ENCODE results near the gene SSR1.
A peak's percentile ranks its signal among the peaks of the same experiment; 100 is the strongest.

The SSR1 gene

DNA sequence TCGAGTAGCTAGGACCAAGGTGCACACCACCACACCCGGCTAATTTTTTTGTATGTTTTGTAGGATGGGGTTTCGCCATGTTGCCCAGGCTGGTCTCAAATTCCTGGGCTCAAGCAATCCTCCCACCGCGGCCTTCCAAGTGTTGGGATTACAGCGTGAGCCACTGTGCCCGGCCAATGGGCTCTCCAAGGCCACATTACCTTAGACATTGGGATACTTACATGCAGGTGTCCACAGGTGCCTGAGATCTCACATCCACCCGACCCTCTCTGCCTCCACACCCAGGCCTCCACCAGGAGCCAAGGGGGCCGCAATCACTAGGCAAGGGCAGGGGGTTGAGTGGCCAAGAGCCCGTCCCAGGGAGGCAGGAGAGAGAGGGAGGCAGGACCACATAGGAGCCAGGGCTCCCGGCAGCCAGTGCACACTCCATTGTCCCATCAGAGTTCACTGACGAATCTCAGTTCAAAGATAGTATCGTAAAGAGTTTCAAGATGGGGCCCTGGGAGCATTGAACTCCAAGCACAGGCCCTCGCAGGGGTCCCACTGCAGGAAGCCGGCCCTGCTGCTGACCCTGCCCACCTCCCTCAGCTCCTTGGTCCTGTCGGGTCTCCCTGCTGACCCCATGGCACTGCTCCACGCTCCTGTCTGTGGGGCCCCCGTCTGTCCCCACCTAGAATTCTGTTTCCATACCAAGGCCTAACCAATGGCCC is 55.3 kb downstream of the SSR1 start:
- DNase-seq (ENCODE audit: low spot score), result no peak

GRCh38 chr6:7256785-7257184 is 56.2 kb downstream of the SSR1 start:
- no peak for DNase-seq (ENCODE audit: low spot score)

GRCh38 chr6:7255918-7256317 is 57.1 kb downstream of the SSR1 start:
- no peak for DNase-seq (ENCODE audit: low spot score)

GRCh38 chr6:7254980-7255835 is 57.8 kb downstream of the SSR1 start:
- DNase-seq (ENCODE audit: low spot score), result no peak

- DNase-seq (ENCODE audit: low spot score), result no peak
Measured at GRCh38 chr6:7252390-7252789, 60.6 kb downstream of the SSR1 start.

- DNase-seq (ENCODE audit: low spot score), result no peak
Measured at GRCh38 chr6:7251646-7252260, 61.2 kb downstream of the SSR1 start.

- no peak for DNase-seq (ENCODE audit: low spot score)
Measured at GRCh38 chr6:7250812-7251211, 62.2 kb downstream of the SSR1 start.

- no peak for DNase-seq (ENCODE audit: low spot score)
Measured at GRCh38 chr6:7249946-7250643, 62.9 kb downstream of the SSR1 start.

DNA sequence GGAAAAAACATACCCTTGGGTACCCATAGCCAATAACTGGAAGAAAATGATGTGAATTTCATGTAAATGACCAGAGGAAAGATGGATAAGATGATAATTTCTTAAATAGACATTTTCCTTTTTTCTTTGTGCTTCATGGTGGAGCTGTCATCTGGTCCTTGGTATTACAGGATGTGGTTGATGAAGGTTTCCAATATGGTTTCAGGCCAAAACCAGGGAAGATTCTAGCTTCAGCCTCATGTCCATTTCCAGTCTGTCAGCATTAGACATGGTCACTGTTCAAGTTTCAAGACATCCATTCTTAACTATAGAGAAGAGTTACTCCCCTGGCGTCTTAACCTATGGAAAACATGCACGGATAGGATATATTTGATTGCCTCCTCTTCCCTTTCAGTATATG is 63.6 kb downstream of the SSR1 start:
- DNase-seq (ENCODE audit: low spot score), result no peak

DNA sequence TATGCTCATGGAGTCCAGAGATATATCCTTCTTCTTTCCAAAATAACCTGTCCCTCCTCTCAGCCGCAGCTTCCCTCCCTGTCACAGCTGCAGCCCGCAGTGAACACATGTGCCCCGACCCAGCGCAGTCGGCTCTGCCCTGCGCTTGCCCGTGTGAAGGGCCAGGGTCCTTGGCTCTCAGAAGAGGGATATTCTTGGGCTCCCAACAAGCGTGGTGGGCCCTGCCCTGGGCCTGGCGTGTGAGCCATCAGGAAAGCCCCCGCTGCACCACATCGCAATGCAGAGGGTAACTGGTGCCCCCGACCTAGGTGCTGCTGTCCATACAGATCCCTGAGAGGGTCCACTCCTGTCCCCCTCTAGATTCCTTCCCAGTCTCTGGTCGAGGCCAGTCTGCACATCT is 65.2 kb downstream of the SSR1 start:
- no peak for DNase-seq (ENCODE audit: low spot score)

DNA sequence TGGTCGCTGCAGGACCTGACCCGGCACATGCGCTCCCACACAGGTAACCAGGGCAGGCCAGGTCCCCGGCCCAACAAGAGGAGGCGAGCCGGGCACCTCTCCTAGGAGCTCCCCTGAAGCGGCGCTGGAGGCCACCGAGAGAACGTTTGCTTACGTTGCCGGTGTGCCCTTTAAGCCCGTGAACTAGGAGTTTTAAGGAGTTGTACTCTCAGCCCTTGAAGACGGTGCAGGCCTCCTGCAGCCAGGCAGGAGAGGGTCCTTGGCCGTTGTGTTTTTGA is 65.9 kb downstream of the SSR1 start:
- no peak for DNase-seq (ENCODE audit: low spot score)

DNA sequence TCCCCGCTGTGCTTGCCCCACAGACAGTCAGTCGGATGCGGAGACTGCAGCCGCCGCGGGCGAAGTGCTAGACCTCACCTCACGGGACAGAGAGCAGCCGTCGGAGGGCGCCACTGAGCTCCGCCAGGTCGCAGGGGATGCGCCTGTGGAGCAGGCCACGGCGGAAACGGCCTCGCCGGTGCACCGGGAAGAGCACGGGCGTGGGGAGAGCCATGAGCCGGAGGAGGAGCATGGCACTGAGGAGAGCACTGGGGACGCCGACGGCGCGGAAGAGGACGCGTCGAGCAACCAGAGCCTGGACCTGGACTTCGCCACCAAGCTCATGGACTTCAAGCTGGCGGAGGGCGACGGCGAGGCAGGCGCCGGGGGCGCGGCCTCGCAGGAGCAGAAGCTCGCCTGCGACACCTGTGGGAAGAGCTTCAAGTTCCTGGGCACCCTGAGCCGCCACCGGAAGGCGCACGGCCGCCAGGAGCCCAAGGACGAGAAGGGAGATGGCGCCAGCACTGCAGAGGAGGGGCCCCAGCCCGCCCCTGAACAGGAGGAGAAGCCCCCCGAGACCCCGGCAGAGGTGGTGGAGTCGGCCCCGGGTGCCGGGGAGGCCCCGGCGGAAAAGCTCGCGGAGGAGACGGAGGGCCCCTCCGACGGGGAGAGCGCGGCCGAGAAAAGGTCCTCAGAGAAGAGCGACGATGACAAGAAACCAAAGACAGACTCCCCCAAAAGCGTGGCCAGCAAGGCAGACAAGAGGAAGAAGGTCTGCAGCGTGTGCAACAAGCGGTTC is 66.4 kb downstream of the SSR1 start:
- peak; percentile 45 for DNase-seq (ENCODE audit: low spot score)

DNA sequence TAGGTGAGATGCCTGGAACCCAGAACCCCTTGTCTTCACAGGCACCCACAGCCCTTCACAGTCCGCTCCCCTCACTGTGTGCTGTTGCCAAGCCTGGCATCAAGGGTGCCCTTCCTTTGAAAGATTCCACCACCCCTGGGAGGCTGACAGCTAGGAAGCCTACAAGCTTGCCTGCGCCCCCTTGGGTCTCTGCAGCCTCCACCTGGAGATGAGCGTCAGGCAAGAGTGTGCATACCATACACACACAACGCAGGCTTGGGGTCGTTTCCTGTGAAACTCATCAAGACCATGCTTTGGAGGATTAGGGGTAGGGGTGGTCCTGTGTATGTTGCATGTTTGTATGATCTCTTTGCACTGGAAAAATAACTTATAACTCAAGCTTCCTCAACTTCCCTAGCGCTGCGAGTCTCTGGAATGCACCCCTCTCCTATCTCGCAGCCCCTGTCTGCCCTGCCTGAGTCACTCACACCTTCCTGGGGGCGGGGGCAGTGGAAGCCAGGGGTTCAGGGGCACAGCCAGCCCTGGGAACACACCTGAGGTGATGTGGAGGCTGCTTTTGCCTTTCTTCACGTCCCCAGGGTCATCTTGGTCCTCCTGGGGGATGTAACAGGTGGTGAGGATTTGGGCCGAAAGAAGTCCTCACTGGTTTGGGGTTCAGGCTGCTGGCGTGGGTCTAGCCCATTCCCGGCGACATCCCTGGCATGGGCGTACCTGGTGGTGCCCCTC is 67.2 kb downstream of the SSR1 start:
- no peak for DNase-seq (ENCODE audit: low spot score)

- DNase-seq (ENCODE audit: low spot score), result peak; percentile 79
Measured at GRCh38 chr6:7243179-7243981, 69.6 kb downstream of the SSR1 start.

- no peak for DNase-seq (ENCODE audit: low spot score)
Measured at GRCh38 chr6:7242835-7243178, 70.2 kb downstream of the SSR1 start.

GRCh38 chr6:7241709-7242645 is 71.0 kb downstream of the SSR1 start:
- DNase-seq (ENCODE audit: low spot score), result no peak

DNA sequence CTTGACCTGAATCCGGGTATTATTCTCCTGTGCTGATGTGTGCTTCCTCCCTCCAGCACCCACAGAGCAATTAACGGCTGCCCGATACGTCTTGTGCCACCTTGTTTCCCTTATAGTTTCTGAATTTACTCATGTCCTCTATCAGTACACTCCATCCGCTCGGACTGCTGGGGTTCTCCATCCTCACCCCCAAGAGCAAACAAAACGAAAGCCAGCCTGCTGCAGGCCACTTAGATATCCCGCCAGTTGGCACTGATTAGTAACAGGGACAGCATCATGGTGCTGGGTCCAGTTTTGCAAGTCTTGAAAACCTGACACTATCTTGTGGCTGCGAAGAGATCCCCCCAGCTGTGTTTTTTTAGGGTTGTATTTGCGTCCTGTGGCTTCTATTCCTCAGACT is 71.8 kb downstream of the SSR1 start:
- no peak for DNase-seq (ENCODE audit: low spot score)

DNA sequence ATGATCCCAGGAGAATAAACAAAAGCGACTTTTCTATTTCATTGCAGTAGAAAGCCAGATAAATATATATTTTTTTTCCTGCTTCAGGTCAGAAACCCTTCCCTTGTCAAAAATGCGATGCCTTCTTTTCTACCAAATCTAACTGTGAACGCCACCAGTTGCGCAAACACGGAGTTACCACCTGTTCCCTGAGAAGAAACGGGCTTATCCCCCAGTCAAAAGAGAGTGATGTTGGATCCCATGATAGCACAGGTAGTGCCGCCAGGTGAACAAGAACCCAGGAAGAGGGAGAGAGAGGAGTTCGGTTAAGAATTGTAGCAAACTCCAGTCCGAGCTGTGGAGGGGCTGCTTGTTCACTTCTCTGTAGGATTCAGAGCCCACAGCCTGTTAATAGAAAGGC is 72.6 kb downstream of the SSR1 start:
- DNase-seq (ENCODE audit: low spot score), result no peak

DNA sequence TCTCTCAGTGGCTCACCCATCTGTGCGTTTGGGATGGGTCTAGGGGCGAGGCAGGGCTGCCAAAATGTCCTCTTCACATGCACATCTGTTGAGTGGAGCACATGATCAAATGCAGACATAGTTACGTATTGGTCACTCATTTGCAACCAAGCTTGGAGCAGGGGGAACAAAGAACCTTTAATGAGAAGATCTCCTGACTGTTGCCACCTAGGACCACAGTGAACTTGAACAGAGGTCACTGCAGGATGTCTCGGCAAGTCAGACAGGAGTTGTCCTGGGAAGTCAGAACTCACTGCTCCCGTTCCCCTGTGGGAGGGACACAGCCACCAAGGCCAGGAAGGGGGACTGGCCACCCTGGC is 73.4 kb downstream of the SSR1 start:
- DNase-seq (ENCODE audit: low spot score), result no peak
